Colonic mucosa (tissue), 4 donors: ENCODE results near the gene NFIA. TPM values are rescaled to one million over a fixed set of nuclear protein-coding genes. Genes with fewer than 3 reads are reported as not detected.

ENCODE experiments used
- DNase-seq: peaks from one replicate; pipeline ENCODE4 v3.0.0-alpha.2; 2020
- H3K27ac ChIP-seq: fragments of 200-600 bp; one replicate; pipeline ENCODE4 v1.8.0; 2021
- H3K27me3 ChIP-seq: fragments of 200-600 bp; one replicate; pipeline ENCODE4 v1.8.0; 2021
- H3K36me3 ChIP-seq: fragments of 200-600 bp; one replicate; pipeline ENCODE4 v1.8.0; 2021
- H3K4me1 ChIP-seq: fragments of 200-600 bp; one replicate; pipeline ENCODE4 v1.8.0; 2021; ENCODE audit warnings: mild to moderate bottlenecking
- H3K4me3 ChIP-seq: fragments of 200-600 bp; one replicate; pipeline ENCODE4 v1.8.0; 2021
- H3K9ac ChIP-seq, 2 donors: one replicate each; pipeline ENCODE4 v1.7.0; 2013; ENCODE audit warnings: control low read depth in 2 of 2, low read depth in 2 of 2, low read length in 2 of 2
- H3K9me3 ChIP-seq: fragments of 200-600 bp; one replicate; pipeline ENCODE4 v1.8.0; 2021
- CTCF ChIP-seq: fragments of 200-600 bp; IDR thresholded peaks from one replicate; pipeline ENCODE4 v1.8.0; 2022; ENCODE audit warnings: antibody characterized with exemption, mild to moderate bottlenecking
- intact Hi-C: fragments of 100-400 bp; cut with DNase I; formaldehyde crosslinking; loops from one replicate; pipeline ENCODE4 v1.14.1; 2022
- total RNA-seq, 2 donors: library from RNA; stranded (reverse); fragmentation: NEBNext Ultra II Directional in 1 of 2; extraction: Animal tissue kit (Norgen Biotek cat#: 25700) in 1 of 2; gene quantifications; one replicate each; pipeline ENCODE4 v1.2.1, GENCODE V29; 2021
- donor health status: healthy.
- donor health status: DM: no; HTN: no; CAD: no.
- donor health status: DM: no; HTN: no; CAD: no.

The NFIA gene
- total RNA-seq, 2 donors from 2014 or later: 36.0 to 44.2 TPM

DNA sequence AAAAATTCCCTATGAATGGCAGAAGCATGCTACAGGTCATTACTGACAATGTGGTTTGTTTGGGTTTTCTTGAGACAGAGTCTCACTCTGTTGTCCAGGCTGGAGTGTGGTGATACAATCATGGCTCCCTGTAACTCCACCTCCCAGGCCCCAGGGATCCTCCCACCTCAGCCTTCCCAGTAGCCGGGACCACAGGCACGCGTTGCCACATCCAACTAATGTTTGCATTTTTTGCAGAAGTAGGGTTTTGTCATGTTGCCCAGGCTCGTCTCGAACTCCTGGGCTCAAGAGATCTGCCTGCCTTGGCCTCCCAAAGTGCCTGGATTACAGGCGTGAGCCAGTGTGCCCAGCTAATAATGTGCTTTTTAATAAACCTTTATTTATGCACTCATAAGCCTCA, 259.1 kb downstream of the NFIA start:
- no peak overlapping the region for H3K9ac ChIP-seq
- H3K27ac ChIP-seq: no peak overlapping the region
- H3K36me3 ChIP-seq: no peaks in the 10 kb centered on the region
- no peaks in the 10 kb centered on the region for H3K9me3 ChIP-seq
- no peak for TF ChIP-seq CTCF
- no peaks in the 10 kb centered on the region for H3K4me1 ChIP-seq
- DNase-seq: no peak
- no peaks in the 10 kb centered on the region for H3K27me3 ChIP-seq
- intact Hi-C loops: loop anchor here (10.0 kb wide), 1 partner anchor 367 kb away; no protein-coding TSS in a partner anchor
- no peak overlapping the region for H3K4me3 ChIP-seq

DNA sequence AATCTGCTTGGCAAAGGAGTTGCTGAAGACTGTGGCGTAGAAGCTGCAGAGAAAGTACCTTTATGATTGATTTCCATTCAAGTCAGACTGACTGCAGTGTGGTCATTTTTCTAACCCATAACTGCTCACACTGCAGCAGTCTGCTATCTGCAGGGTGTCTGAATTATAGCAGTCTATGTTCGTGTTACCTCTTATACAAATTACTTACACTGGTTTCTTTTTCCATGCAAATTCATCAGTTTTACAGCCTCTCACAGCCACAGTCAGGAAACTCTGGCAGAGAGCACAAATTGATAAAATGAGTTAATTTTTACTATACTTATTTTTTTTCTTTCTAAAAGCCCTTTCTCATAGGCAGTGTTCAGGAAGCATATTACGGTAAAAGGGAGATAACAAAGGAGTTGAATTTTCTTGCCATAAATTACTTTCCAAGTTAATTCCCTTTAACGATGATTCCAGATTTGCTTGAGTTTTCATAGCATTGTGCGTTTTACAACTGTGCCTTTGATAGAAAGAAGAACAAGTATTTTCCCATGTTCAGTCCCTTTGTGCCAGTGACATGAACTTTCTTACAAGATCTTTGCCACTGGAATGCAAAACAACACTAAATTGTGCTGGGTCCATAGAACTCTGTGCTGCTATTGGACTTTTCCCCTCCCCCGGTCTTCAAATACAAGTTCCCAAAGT, 261.5 kb downstream of the NFIA start:
- no peak overlapping the region for H3K27ac ChIP-seq
- H3K4me1 ChIP-seq: no peaks in the 10 kb centered on the region
- no peaks in the 10 kb centered on the region for H3K36me3 ChIP-seq
- no peak overlapping the region for H3K4me3 ChIP-seq
- no peak for TF ChIP-seq CTCF
- intact Hi-C loops: loop anchor here (10.0 kb wide), 1 partner anchor 369 kb away; no protein-coding TSS in a partner anchor
- no peaks in the 10 kb centered on the region for H3K27me3 ChIP-seq
- no peaks in the 10 kb centered on the region for H3K9me3 ChIP-seq
- no peak for DNase-seq
- no peak overlapping the region for H3K9ac ChIP-seq

DNA sequence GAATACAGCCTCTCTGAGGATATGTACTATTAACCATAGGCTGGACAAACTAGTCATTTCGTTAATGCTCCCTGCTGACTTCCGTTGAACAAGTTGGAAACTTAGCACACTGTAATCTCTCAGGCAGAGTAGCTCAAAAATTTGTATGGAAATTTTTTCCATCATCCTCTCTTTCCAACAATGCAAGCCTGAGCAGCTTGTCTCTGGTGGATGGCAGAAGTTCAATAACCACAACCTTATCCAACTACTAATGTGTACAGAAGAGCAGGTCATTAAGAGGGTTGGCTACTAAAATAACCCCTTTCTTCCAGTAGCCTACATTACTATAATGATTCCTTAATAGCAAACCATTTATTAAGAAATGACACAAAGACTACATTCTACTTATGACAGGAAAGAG, 262.3 kb downstream of the NFIA start:
- Histone ChIP-seq H3K36me3 (no peaks in the 10 kb centered on the region), H3K4me3 (no peak overlapping the region), H3K9ac (no peak overlapping the region), H3K4me1 (no peaks in the 10 kb centered on the region), H3K27ac (no peak overlapping the region), H3K27me3 (no peaks in the 10 kb centered on the region), H3K9me3 (no peaks in the 10 kb centered on the region)
- no peak for DNase-seq
- TF ChIP-seq CTCF: no peak
- intact Hi-C loops: loop anchor here (10.0 kb wide), 1 partner anchor 370 kb away; no protein-coding TSS in a partner anchor

- TF ChIP-seq CTCF: no peak
- intact Hi-C loops: loop anchor here (10.0 kb wide), 1 partner anchor 373 kb away; no protein-coding TSS in a partner anchor
- Histone ChIP-seq H3K4me1 (no peaks in the 10 kb centered on the region), H3K27ac (no peak overlapping the region), H3K4me3 (no peak overlapping the region), H3K9ac (no peak overlapping the region), H3K36me3 (no peaks in the 10 kb centered on the region), H3K9me3 (no peaks in the 10 kb centered on the region), H3K27me3 (no peaks in the 10 kb centered on the region)
- DNase-seq: no peak
These were observed 265.8 kb downstream of the NFIA start for GRCh38 chr1:61348025-61348665.

- no peak for DNase-seq
- Histone ChIP-seq H3K9ac (no peak overlapping the region), H3K4me1 (no peaks in the 10 kb centered on the region), H3K27me3 (no peaks in the 10 kb centered on the region), H3K36me3 (no peaks in the 10 kb centered on the region), H3K27ac (no peak overlapping the region), H3K4me3 (no peak overlapping the region), H3K9me3 (no peaks in the 10 kb centered on the region)
- no peak for TF ChIP-seq CTCF
- intact Hi-C loops: no loop called here
These were observed 270.6 kb downstream of the NFIA start for GRCh38 chr1:61352845-61353435.
